Measurements from ENCODE around the gene RNF5. TPM values are rescaled to one million over a fixed set of nuclear protein-coding genes. Genes with fewer than 3 reads are reported as not detected.
A peak's percentile ranks its signal among the peaks of the same experiment; 100 is the strongest.

Gene RNF5
- total RNA-seq, 2 experiments from 2014 or later, result 40.4 to 43.3 TPM

GRCh38 chr6:32146687-32147086 is 31.5 kb upstream of the RNF5 start:
- DNase-seq (no peak), ATAC-seq (no peak)
- no peaks in the 10 kb centered on the region for H3K36me3 Mint-ChIP-seq (ENCODE audit: low read depth)
- no peaks in the 10 kb centered on the region for H3K9me3 Mint-ChIP-seq (ENCODE audit: insufficient read depth)
- CTCF ChIA-PET, result no interaction called here
- peak overlapping the region; percentile 2 for H3K27ac Mint-ChIP-seq
- H3K27me3 Mint-ChIP-seq (ENCODE audit: low read depth), result peaks cover 46% of the 10 kb centered on the region
- H3K4me3 Mint-ChIP-seq, result no peak overlapping the region
- POLR2A ChIA-PET, result no interaction called here
- H3K4me1 Mint-ChIP-seq (ENCODE audit: low read depth), result peaks cover 23% of the 10 kb centered on the region

- CTCF ChIA-PET, result interaction anchor here (0.9 to 1.8 kb wide), 2 partner anchors 10 to 48 kb away, joined by 3 to 4 read pairs; no protein-coding TSS in a partner anchor
- Mint-ChIP-seq H3K27me3 (ENCODE audit: low read depth) (peaks cover 43% of the 10 kb centered on the region), H3K4me1 (ENCODE audit: low read depth) (peaks cover 31% of the 10 kb centered on the region)
Observed at GRCh38 chr6:32147401-32148132, 30.6 kb upstream of the RNF5 start.

GRCh38 chr6:32148289-32149091 is 29.7 kb upstream of the RNF5 start:
- peak overlapping the region; percentile 48 for H3K27ac Mint-ChIP-seq
- H3K27me3 Mint-ChIP-seq (ENCODE audit: low read depth), result peaks cover 43% of the 10 kb centered on the region
- ChIA-PET POLR2A (interaction anchor here (0.7 to 1.2 kb wide), 3 partner anchors 20 to 69 kb away, joined by 3 read pairs; partner anchors contain the start of gene ATF6B), CTCF (interaction anchor here (0.8 to 1.8 kb wide), 5 partner anchors 8 to 47 kb away, joined by 3 to 4 read pairs (median 3); partner anchors contain the start of gene GPSM3)
- H3K4me1 Mint-ChIP-seq (ENCODE audit: low read depth), result peaks cover 37% of the 10 kb centered on the region
- ATAC-seq, result peak; percentile 62
- H3K4me3 Mint-ChIP-seq, result peak overlapping the region; percentile 68
- no peaks in the 10 kb centered on the region for H3K9me3 Mint-ChIP-seq (ENCODE audit: insufficient read depth)
- no peaks in the 10 kb centered on the region for H3K36me3 Mint-ChIP-seq (ENCODE audit: low read depth)
- DNase-seq, result peak; percentile 68

More at GRCh38 chr6:32147401-32148132, 30.6 kb upstream of the RNF5 start:
- Mint-ChIP-seq H3K4me3 (no peak overlapping the region), H3K9me3 (ENCODE audit: insufficient read depth) (no peaks in the 10 kb centered on the region), H3K27ac (no peak overlapping the region), H3K36me3 (ENCODE audit: low read depth) (no peaks in the 10 kb centered on the region)
- no peak for DNase-seq
- POLR2A ChIA-PET, result interaction anchor here (0.7 to 1.2 kb wide), 3 partner anchors 19 to 69 kb away, joined by 3 read pairs; partner anchors contain the start of gene ATF6B
- ATAC-seq, result no peak

GRCh38 chr6:32149092-32149755 is 29.0 kb upstream of the RNF5 start:
- H3K27ac Mint-ChIP-seq, result peak overlapping the region; percentile 48
- H3K36me3 Mint-ChIP-seq (ENCODE audit: low read depth), result no peaks in the 10 kb centered on the region
- ATAC-seq (peak; percentile 16), DNase-seq (no peak)
- ChIA-PET POLR2A (no interaction called here), CTCF (interaction anchor here (0.8 to 1.8 kb wide), 4 partner anchors 9 to 46 kb away, joined by 3 to 4 read pairs (median 4); partner anchors contain the start of gene GPSM3)
- peak overlapping the region; percentile 68 for H3K4me3 Mint-ChIP-seq
- H3K27me3 Mint-ChIP-seq (ENCODE audit: low read depth), result peaks cover 43% of the 10 kb centered on the region
- no peaks in the 10 kb centered on the region for H3K9me3 Mint-ChIP-seq (ENCODE audit: insufficient read depth)
- peaks cover 44% of the 10 kb centered on the region for H3K4me1 Mint-ChIP-seq (ENCODE audit: low read depth)

- POLR2A ChIA-PET, result no interaction called here
- CTCF ChIA-PET, result interaction anchor here (1.5 kb wide), 1 partner anchor 45 kb away, joined by 6 read pairs; no protein-coding TSS in a partner anchor
Observed at GRCh38 chr6:32149932-32150870, 28.0 kb upstream of the RNF5 start.

GRCh38 chr6:32151181-32151862 is 26.9 kb upstream of the RNF5 start:
- peaks cover 56% of the 10 kb centered on the region for H3K4me1 Mint-ChIP-seq (ENCODE audit: low read depth)
- POLR2A ChIA-PET, result interaction anchor here (1.5 kb wide), 1 partner anchor 21 kb away, joined by 5 read pairs; the partner anchor contains the start of gene FKBPL
- no peak for ATAC-seq
- peaks cover 40% of the 10 kb centered on the region for H3K27me3 Mint-ChIP-seq (ENCODE audit: low read depth)
- no peaks in the 10 kb centered on the region for H3K36me3 Mint-ChIP-seq (ENCODE audit: low read depth)
- DNase-seq, result no peak
- CTCF ChIA-PET, result interaction anchor here (0.8 to 1.5 kb wide), 4 partner anchors 18 to 263 kb away, joined by 3 to 6 read pairs (median 3); no protein-coding TSS in a partner anchor
- H3K9me3 Mint-ChIP-seq (ENCODE audit: insufficient read depth), result no peaks in the 10 kb centered on the region
- no peak overlapping the region for H3K4me3 Mint-ChIP-seq
- peak overlapping the region; percentile 61 for H3K27ac Mint-ChIP-seq

More at GRCh38 chr6:32149932-32150870, 28.0 kb upstream of the RNF5 start:
- Mint-ChIP-seq H3K27me3 (ENCODE audit: low read depth) (peaks cover 43% of the 10 kb centered on the region), H3K9me3 (ENCODE audit: insufficient read depth) (no peaks in the 10 kb centered on the region), H3K4me3 (no peak overlapping the region), H3K36me3 (ENCODE audit: low read depth) (no peaks in the 10 kb centered on the region), H3K4me1 (ENCODE audit: low read depth) (peaks cover 51% of the 10 kb centered on the region), H3K27ac (no peak overlapping the region)
- DNase-seq (no peak), ATAC-seq (no peak)

- Mint-ChIP-seq H3K36me3 (ENCODE audit: low read depth) (no peaks in the 10 kb centered on the region), H3K9me3 (ENCODE audit: insufficient read depth) (no peaks in the 10 kb centered on the region), H3K27me3 (ENCODE audit: low read depth) (peaks cover 34% of the 10 kb centered on the region), H3K4me1 (ENCODE audit: low read depth) (peaks cover 56% of the 10 kb centered on the region), H3K4me3 (no peak within 1 kb of the TSS), H3K27ac (peak within 1 kb of the TSS; percentile 61)
- ChIA-PET CTCF (interaction anchor here (0.8 to 1.5 kb wide), 5 partner anchors 17 to 262 kb away, joined by 3 to 6 read pairs (median 3); partner anchors contain the start of gene ATF6B), POLR2A (interaction anchor here (1.5 kb wide), 1 partner anchor 22 kb away, joined by 5 read pairs; the partner anchor contains the start of gene FKBPL)
- ATAC-seq (no peak), DNase-seq (no peak)
Observed at GRCh38 chr6:32151863-32152768, 26.1 kb upstream of the RNF5 start, which contains the start of gene PRRT1. PRRT1 (minus strand) TSS chr6:32151939; CDS start chr6:32151827, 112 bp downstream.

GRCh38 chr6:32152769-32153563 is 25.2 kb upstream of the RNF5 start:
- peaks cover 27% of the 10 kb centered on the region for H3K27me3 Mint-ChIP-seq (ENCODE audit: low read depth)
- no peak for ATAC-seq
- H3K4me3 Mint-ChIP-seq, result peak overlapping the region; percentile 48
- no peaks in the 10 kb centered on the region for H3K9me3 Mint-ChIP-seq (ENCODE audit: insufficient read depth)
- peak overlapping the region; percentile 62 for H3K27ac Mint-ChIP-seq
- CTCF ChIA-PET, result interaction anchor here (0.9 kb wide), 1 partner anchor 25 kb away, joined by 3 read pairs; the partner anchor contains the start of gene ATF6B
- peaks cover 7% of the 10 kb centered on the region for H3K36me3 Mint-ChIP-seq (ENCODE audit: low read depth)
- POLR2A ChIA-PET, result interaction anchor here (1.5 kb wide), 1 partner anchor 23 kb away, joined by 5 read pairs; the partner anchor contains the start of gene FKBPL
- peaks cover 56% of the 10 kb centered on the region for H3K4me1 Mint-ChIP-seq (ENCODE audit: low read depth)
- no peak for DNase-seq

All from activated CD8-positive, alpha-beta T cell treated with anti-CD3 and anti-CD28 coated beads, Interleukin-2, amount 10 ng/mL, durations not matched to agents 7 days and 5 days (primary cell).